Thoracic aorta (tissue), 2 donors: Measurements from ENCODE around the gene SPSB3. TPM values are rescaled to one million over a fixed set of nuclear protein-coding genes. Genes with fewer than 3 reads are reported as not detected.

Source experiments
- ATAC-seq: fragments of 150-250 bp; one replicate; pipeline ENCODE4 v1.8.0; 2017; ENCODE audit warnings: low read depth; ENCODE audit not compliant: insufficient number of reproducible peaks, low FRiP score
- DNase-seq: peaks from one replicate; pipeline ENCODE4 v3.0.0-alpha.2; 2020; ENCODE audit warnings: low spot score
- H3K27ac ChIP-seq, 2 donors: fragments of 200-600 bp; sonication (generic); 1 replicate in 1 of 2; 2 replicates in 1 of 2; pipeline ENCODE4 v1.5.1; 2016; ENCODE audit warnings: mild to moderate bottlenecking in 2 of 2, moderate library complexity in 2 of 2
- H3K27me3 ChIP-seq: fragments of 200-600 bp; sonication (generic); replicated peaks from 2 replicates; pipeline ENCODE4 v1.6.0; 2016; ENCODE audit warnings: mild to moderate bottlenecking; ENCODE audit not compliant: insufficient read depth
- H3K36me3 ChIP-seq: fragments of 200-600 bp; sonication (generic); one replicate; pipeline ENCODE4 v1.5.1; 2016
- H3K4me1 ChIP-seq, 2 donors: fragments of 200-600 bp; sonication (generic); 1 replicate in 1 of 2; 2 replicates in 1 of 2; pipeline versions ENCODE4 v1.5.1 to v1.6.0; 2016; ENCODE audit warnings: low read depth in 2 of 2, mild to moderate bottlenecking in 1 of 2; ENCODE audit not compliant: control insufficient read depth in 1 of 2
- H3K4me3 ChIP-seq: fragments of 200-600 bp; sonication (generic); 2 replicates; pipeline ENCODE4 v1.5.1; 2016; ENCODE audit warnings: mild to moderate bottlenecking
- H3K9me3 ChIP-seq: fragments of 200-600 bp; sonication (generic); 2 replicates; pipeline ENCODE4 v1.5.1; 2016
- CTCF ChIP-seq: fragments of 200-600 bp; sonication (generic); IDR thresholded peaks from one replicate; pipeline ENCODE4 v1.5.1; 2019; ENCODE audit warnings: antibody characterized with exemption
- total RNA-seq, 2 donors: library from RNA; depleted of rRNA; stranded (reverse); fragments of >200 nt; gene quantifications; one replicate each; pipeline versions ENCODE4 v1.1.0 to v1.2.3, GENCODE V29; 2016

Gene SPSB3
- total RNA-seq, 2 donors from 2014 or later = 60.9 to 79.3 TPM

DNA sequence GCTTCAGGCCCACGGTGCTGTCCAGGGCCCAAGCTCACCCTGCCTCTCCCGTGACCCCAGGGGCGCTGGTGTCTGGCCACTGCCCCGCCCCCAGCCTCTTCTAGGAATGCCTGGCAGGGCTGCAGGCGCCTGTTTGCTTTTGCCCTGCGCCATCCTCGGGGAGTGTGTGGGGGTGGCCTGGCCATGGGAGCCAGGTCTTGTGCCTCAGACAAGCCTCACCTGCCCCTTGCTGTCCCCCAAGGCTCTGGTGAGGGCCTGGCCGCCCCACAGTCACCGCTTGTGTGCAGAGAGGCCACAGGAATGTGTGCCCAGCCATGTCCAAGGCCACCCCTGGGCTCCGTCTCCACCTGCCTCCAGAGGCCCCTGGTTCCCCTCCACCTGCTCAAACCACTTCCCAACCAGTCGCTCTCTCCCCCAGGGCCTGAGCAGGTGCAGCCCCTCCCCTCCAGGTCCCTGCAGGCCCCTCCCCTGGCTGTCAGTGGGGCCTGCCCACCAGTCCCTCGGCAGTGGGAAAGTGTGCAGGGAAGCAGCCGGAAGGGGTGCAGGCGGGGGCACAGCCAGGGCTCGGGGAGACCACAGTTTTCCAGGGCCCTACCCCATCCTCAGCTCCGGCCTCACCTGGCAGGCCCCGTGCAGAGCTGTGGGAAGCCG, 12.0 kb upstream of the SPSB3 start:
- TF ChIP-seq CTCF = no peak
- H3K27ac ChIP-seq = no peak overlapping the region
- no peak for DNase-seq
- H3K4me1 ChIP-seq = no peaks in the 10 kb centered on the region
- H3K27me3 ChIP-seq = no peaks in the 10 kb centered on the region
- no peak for ATAC-seq
- H3K9me3 ChIP-seq = no peaks in the 10 kb centered on the region
- no peak overlapping the region for H3K4me3 ChIP-seq
- peaks cover 6% of the 10 kb centered on the region for H3K36me3 ChIP-seq

DNA sequence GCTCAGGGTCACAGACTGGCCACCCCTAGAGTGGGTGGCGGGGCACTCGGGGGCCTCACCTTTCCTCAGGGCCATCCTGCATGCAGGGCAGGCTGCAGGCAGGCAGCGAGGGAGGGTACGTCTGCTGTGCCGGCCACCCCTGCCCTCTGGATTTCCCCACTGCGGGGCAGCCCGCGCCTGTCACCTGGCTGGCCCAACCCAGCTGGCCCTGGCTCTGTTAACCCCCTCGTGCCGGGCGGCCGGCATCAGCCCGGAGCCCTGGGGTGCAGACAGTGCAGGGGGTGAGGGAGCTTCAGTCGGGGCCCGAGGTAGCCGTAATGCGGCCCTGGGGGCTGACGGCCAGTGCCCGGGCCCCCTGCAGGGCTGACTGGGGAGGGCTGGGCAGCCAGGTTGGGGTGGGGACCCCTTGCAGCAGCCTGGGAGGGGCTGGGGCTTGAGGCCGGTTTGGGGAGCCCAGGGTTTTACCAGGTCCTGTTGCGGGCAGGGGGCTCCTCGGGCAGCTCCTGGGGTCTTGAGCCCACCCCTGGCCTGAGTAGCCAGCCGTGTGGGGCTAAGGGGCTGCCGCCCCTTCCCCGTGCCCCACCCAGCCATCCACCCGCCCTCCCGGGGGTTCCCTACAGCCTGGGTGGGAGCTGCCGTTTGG, 11.3 kb upstream of the SPSB3 start, which contains the start of gene IGFALS:
IGFALS (minus strand) TSS at position 128 of the 643 bp plus-strand sequence; CDS start at position 75, 53 bp downstream.
- no peak for ATAC-seq
- Histone ChIP-seq H3K4me3 (no peak within 1 kb of the TSS), H3K9me3 (no peaks in the 10 kb centered on the region), H3K27ac (no peak within 1 kb of the TSS), H3K36me3 (peaks cover 12% of the 10 kb centered on the region), H3K4me1 (no peaks in the 10 kb centered on the region), H3K27me3 (no peaks in the 10 kb centered on the region)
- no peak for DNase-seq
- no peak for TF ChIP-seq CTCF

- DNase-seq (no peak), ATAC-seq (no peak)
- H3K27ac ChIP-seq = no peak overlapping the region
- H3K27me3 ChIP-seq = no peaks in the 10 kb centered on the region
- H3K36me3 ChIP-seq = peaks cover 19% of the 10 kb centered on the region
- no peaks in the 10 kb centered on the region for H3K9me3 ChIP-seq
- TF ChIP-seq CTCF = no peak
- H3K4me1 ChIP-seq = no peaks in the 10 kb centered on the region
- no peak overlapping the region for H3K4me3 ChIP-seq
Observed at GRCh38 chr16:1792836-1793577, 10.6 kb upstream of the SPSB3 start.

GRCh38 chr16:1791943-1792812, 9.8 kb upstream of the SPSB3 start:
- ATAC-seq = no peak
- no peaks in the 10 kb centered on the region for H3K9me3 ChIP-seq
- peaks cover 19% of the 10 kb centered on the region for H3K36me3 ChIP-seq
- H3K27me3 ChIP-seq = no peaks in the 10 kb centered on the region
- no peaks in the 10 kb centered on the region for H3K4me1 ChIP-seq
- H3K4me3 ChIP-seq = no peak overlapping the region
- no peak overlapping the region for H3K27ac ChIP-seq
- no peak for DNase-seq
- no peak for TF ChIP-seq CTCF
